Endothelial cell of umbilical vein (primary cell): Measurements from ENCODE around the gene RIBC2. TPM values are rescaled to one million over a fixed set of nuclear protein-coding genes. Genes with fewer than 3 reads are reported as not detected.

ENCODE experiments used
- BruUV-seq: library from RNA; stranded (reverse); fragments of 400-500 nt; replicated peaks from 2 replicates; lab custom pipeline; 2021; lab: Mats Ljungman, UMichigan
- CTCF ChIA-PET: fragments of 300-600, 350-600 bp; sonication (Branson Sonifier 250); formaldehyde crosslinking; loops from one replicate; lab custom pipeline; 2021; ENCODE audit warnings: antibody characterized with exemption, inconsistent platforms; lab: Charles Lee
- POLR2A ChIA-PET: fragments of 300-600, 350-600 bp; sonication (Branson Sonifier 250); formaldehyde crosslinking; loops from one replicate; lab custom pipeline; 2021; ENCODE audit warnings: antibody characterized with exemption, inconsistent platforms; lab: Charles Lee
- DNase-seq: peaks from one replicate; pipeline ENCODE4 v3.0.0-alpha.2; 2011; ENCODE audit warnings: low read depth, low spot score
- FAIRE-seq: peaks from 2 replicates; lab custom pipeline; 2011; peaks lifted over from hg19 to GRCh38; lab: Jason Lieb, UNC
- H2AFZ ChIP-seq: 2 replicates; pipeline ENCODE4 v1.6.0; 2012; ENCODE audit warnings: low read depth, low read length, control low read depth, inconsistent platforms
- H3K27ac ChIP-seq: 2 replicates; pipeline ENCODE4 v1.5.1; 2011; ENCODE audit warnings: low read depth, mild to moderate bottlenecking, control low read depth, low read length, moderate library complexity; ENCODE audit not compliant: insufficient read depth
- H3K27me3 ChIP-seq, 2 experiments: 2 replicates each; pipeline versions ENCODE4 v1.6.0 to v1.6.1; 2011; ENCODE audit warnings: low read length in 2 of 2, mixed read lengths in 1 of 2; ENCODE audit not compliant: control insufficient read depth in 2 of 2, insufficient read depth in 2 of 2
- H3K36me3 ChIP-seq, 2 experiments: 2 replicates in 1 of 2; 3 replicates in 1 of 2; pipeline ENCODE4 v1.5.1; 2011; ENCODE audit warnings: low read length in 2 of 2, mild to moderate bottlenecking in 1 of 2, moderate library complexity in 1 of 2; ENCODE audit not compliant: control insufficient read depth in 2 of 2, insufficient read depth in 2 of 2; ENCODE audit errors: extremely low read depth in 1 of 2
- H3K4me1 ChIP-seq: 3 replicates; pipeline ENCODE4 v1.5.1; 2011; ENCODE audit warnings: mild to moderate bottlenecking, low read length; ENCODE audit not compliant: control insufficient read depth, insufficient read depth; ENCODE audit errors: extremely low read depth
- H3K4me2 ChIP-seq: 2 replicates; pipeline ENCODE4 v1.6.1; 2011; ENCODE audit warnings: low read length, control low read depth, mixed read lengths; ENCODE audit not compliant: insufficient read depth
- H3K4me3 ChIP-seq, 3 experiments: fragments of 200-600 bp in 1 of 3; sonication (generic), shearing (Covaris generic) in 1 of 3; replicated peaks in 1 of 3; 2 replicates each; pipeline ENCODE4 v1.5.1; 2011 to 2016; ENCODE audit warnings: control low read depth in 3 of 3, low read length in 3 of 3, mild to moderate bottlenecking in 2 of 3, inconsistent platforms in 1 of 3, low read depth in 1 of 3, moderate library complexity in 1 of 3; ENCODE audit not compliant: insufficient read depth in 1 of 3
- H3K79me2 ChIP-seq: 2 replicates; pipeline ENCODE4 v1.6.0; 2012; ENCODE audit warnings: low read length, inconsistent platforms; ENCODE audit not compliant: control insufficient read depth, insufficient read depth
- H3K9ac ChIP-seq: replicated peaks from 2 replicates; pipeline ENCODE3; 2011; ENCODE audit warnings: low read length, control low read depth; ENCODE audit not compliant: insufficient read depth; ENCODE audit errors: extremely low read depth
- H3K9me1 ChIP-seq: replicated peaks from 3 replicates; pipeline ENCODE4 v1.6.0; 2011; ENCODE audit warnings: mild to moderate bottlenecking, low read length; ENCODE audit not compliant: control insufficient read depth, insufficient read depth; ENCODE audit errors: extremely low read depth
- H3K9me3 ChIP-seq: replicated peaks from 2 replicates; pipeline ENCODE4 v1.5.1; 2012; ENCODE audit warnings: low read length, inconsistent platforms; ENCODE audit not compliant: control insufficient read depth, insufficient read depth
- H4K20me1 ChIP-seq: replicated peaks from 2 replicates; pipeline ENCODE3; 2011; ENCODE audit warnings: mild to moderate bottlenecking, low read length; ENCODE audit not compliant: control insufficient read depth, insufficient read depth; ENCODE audit errors: extremely low read depth
- EZH2 ChIP-seq: IDR thresholded peaks from 2 replicates; pipeline ENCODE4 v1.6.1; 2012; ENCODE audit warnings: borderline replicate concordance, low read depth, mild to moderate bottlenecking, moderate library complexity, low read length, inconsistent platforms; ENCODE audit not compliant: severe bottlenecking
- FOS ChIP-seq: IDR thresholded peaks from 2 replicates; pipeline ENCODE4 v1.6.1; 2011; ENCODE audit warnings: mild to moderate bottlenecking, low read length, moderate library complexity, borderline replicate concordance; ENCODE audit not compliant: insufficient read depth
- GATA2 ChIP-seq: IDR thresholded peaks from 2 replicates; pipeline ENCODE4 v1.7.0; 2011; ENCODE audit warnings: low read depth, mild to moderate bottlenecking, moderate library complexity, mixed read lengths, low read length; ENCODE audit not compliant: insufficient read length, insufficient read depth
- JUN ChIP-seq: IDR thresholded peaks from 2 replicates; pipeline ENCODE4 v1.6.1; 2011; ENCODE audit warnings: borderline replicate concordance, low read depth; ENCODE audit not compliant: insufficient read length, insufficient read depth
- MYC ChIP-seq: IDR thresholded peaks from one replicate; pipeline ENCODE4 v1.6.1; 2011; ENCODE audit warnings: mild to moderate bottlenecking, low read depth, low read length
- POLR2A ChIP-seq: IDR thresholded peaks from 2 replicates; pipeline ENCODE4 v1.6.1; 2012; ENCODE audit warnings: low read depth, mild to moderate bottlenecking, control low read depth, low read length
- POLR2AphosphoS5 ChIP-seq: IDR thresholded peaks from 2 replicates; pipeline ENCODE4 v1.6.1; 2012; ENCODE audit warnings: low read depth, mild to moderate bottlenecking, control low read depth, low read length, moderate library complexity; ENCODE audit not compliant: insufficient read depth
- dilution Hi-C: fragments of 300-500 bp; cut with MboI; formaldehyde crosslinking; loops from one replicate; pipeline ENCODE4 v1.15.0; 2019; ENCODE audit warnings: low sequenced_read_pairs; ENCODE audit not compliant: extremely low pct_ligation_motif_present
- intact Hi-C: fragments of 100-400 bp; cut with micrococcal nuclease; formaldehyde crosslinking; loops from one replicate; pipeline ENCODE4 v1.10.0; 2022
- polyA plus RNA-seq, 4 experiments: library from polyadenylated mRNA; depleted of rRNA in 3 of 4; stranded (reverse) in 3 of 4; unstranded in 1 of 4; fragments of >200 nt; gene quantifications; 2 replicates each; pipeline versions ENCODE4 v1.2.1 to v1.2.3, GENCODE V29; 2011 to 2012; ENCODE audit warnings: missing spikeins in 1 of 4
- total RNA-seq: library from RNA; stranded (reverse); gene quantifications from 2 replicates; pipeline ENCODE4 v1.2.3, GENCODE V29; 2021
- TF ChIP-seq, protein P1 (sequence below), 2 donors: IDR thresholded peaks; 1 replicate in 1 of 2; 2 replicates in 1 of 2; pipeline ENCODE4 v1.5.1; 2011; ENCODE audit warnings: low read length in 2 of 2, mild to moderate bottlenecking in 2 of 2, moderate library complexity in 2 of 2, control low read depth in 1 of 2, inconsistent platforms in 1 of 2, low read depth in 1 of 2; ENCODE audit not compliant: insufficient read depth in 1 of 2; ENCODE audit errors: extremely low read depth in 1 of 2
- TF ChIP-seq, protein P2 (sequence below): IDR thresholded peaks from 2 replicates; pipeline ENCODE4 v1.6.1; 2011; ENCODE audit not compliant: insufficient read depth, insufficient read length

Gene RIBC2
- total and polyA plus RNA-seq, 2 donors (not counting 3 experiments of a cell fraction or from before 2014, with no cell fraction given): 1.2 to 5.7 TPM

DNA sequence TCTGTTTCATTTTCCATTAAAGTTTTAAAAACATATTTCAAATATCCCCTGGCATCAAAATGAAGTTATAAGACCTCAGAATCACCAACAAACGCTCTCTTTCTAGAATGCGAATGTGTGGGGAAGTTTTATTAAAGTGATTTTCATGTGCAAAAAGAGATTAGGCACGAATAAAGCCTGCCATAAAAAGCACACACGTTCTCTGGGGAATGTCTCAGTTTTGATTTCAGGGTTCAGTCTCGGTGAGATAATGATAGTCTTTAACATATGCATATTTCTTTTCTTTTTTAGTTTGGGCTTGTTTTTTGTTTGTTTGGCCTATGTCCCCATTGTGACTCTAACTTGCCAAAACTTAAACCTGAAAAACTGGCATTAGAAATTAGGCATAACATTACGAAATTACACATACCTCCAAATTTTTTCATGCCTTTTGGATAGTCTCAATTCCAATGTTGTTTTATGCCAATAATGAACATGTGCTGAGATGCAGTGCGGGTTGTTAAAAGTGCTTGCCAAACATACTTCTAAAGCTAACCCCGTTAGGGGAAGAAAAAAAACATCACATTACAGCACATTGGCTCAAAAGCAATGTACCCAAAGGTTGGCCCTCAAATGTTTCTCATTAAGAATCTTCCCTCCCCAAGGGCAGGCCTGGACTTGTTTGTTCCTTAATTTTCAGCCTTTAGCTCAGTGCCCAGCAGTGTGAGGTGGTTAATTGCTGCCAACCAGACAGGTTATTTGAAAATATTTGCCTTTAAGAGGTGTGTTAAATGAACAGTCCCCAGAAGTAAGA, 56.0 kb downstream of the RIBC2 start:
- BruUV-seq: no TSS peak
- intact Hi-C loops (no loop called here), dilution Hi-C loops (no loop called here)

More for the DNA sequence above, 56.0 kb downstream of the RIBC2 start:
- Histone ChIP-seq H3K4me2 (no peak overlapping the region), H3K9ac (no peak overlapping the region), H3K79me2 (no peaks in the 10 kb centered on the region), H2AFZ (no peak overlapping the region), H3K4me1 (no peaks in the 10 kb centered on the region), H3K9me1 (no peaks in the 10 kb centered on the region), H3K27ac (no peak overlapping the region), H3K36me3 (no peaks in the 10 kb centered on the region), H3K4me3 (no peak overlapping the region), H3K9me3 (no peaks in the 10 kb centered on the region), H4K20me1 (no peaks in the 10 kb centered on the region), H3K27me3 (no peaks in the 10 kb centered on the region)
- CTCF ChIA-PET: interaction anchor here (1.7 kb wide), 1 partner anchor 8 kb away, joined by 6 read pairs; no protein-coding TSS in a partner anchor
- TF ChIP-seq POLR2A (no peak), MYC (no peak), JUN (no peak), GATA2 (no peak), POLR2AphosphoS5 (no peak), FOS (no peak), EZH2 (no peak)
- TF ChIP-seq, protein P1, sequence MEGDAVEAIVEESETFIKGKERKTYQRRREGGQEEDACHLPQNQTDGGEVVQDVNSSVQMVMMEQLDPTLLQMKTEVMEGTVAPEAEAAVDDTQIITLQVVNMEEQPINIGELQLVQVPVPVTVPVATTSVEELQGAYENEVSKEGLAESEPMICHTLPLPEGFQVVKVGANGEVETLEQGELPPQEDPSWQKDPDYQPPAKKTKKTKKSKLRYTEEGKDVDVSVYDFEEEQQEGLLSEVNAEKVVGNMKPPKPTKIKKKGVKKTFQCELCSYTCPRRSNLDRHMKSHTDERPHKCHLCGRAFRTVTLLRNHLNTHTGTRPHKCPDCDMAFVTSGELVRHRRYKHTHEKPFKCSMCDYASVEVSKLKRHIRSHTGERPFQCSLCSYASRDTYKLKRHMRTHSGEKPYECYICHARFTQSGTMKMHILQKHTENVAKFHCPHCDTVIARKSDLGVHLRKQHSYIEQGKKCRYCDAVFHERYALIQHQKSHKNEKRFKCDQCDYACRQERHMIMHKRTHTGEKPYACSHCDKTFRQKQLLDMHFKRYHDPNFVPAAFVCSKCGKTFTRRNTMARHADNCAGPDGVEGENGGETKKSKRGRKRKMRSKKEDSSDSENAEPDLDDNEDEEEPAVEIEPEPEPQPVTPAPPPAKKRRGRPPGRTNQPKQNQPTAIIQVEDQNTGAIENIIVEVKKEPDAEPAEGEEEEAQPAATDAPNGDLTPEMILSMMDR (IDR thresholded peaks at IDR 0.05; ENCODE audit: extremely low read depth in 1 of 2, insufficient read depth in 1 of 2, low read depth in 1 of 2, low read length in 2 of 2): no peak
- TF ChIP-seq, protein P2, sequence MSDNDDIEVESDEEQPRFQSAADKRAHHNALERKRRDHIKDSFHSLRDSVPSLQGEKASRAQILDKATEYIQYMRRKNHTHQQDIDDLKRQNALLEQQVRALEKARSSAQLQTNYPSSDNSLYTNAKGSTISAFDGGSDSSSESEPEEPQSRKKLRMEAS: no peak
- FAIRE-seq (no peak), DNase-seq (no peak)
- POLR2A ChIA-PET: no interaction called here
